HL-60 (cell line): ENCODE data around the gene TRUB2.

Experiments
- DNase-seq, 2 experiments: peaks; one replicate each; pipeline ENCODE4 v3.0.0-alpha.2; 2010 to 2020; ENCODE audit warnings: low read depth in 1 of 2, low spot score in 1 of 2
- H3K27ac ChIP-seq: fragments of 250-450 bp; sonication (Bioruptor Pico); replicated peaks from 2 replicates; pipeline ENCODE4 v1.5.1; 2020; ENCODE audit warnings: mild to moderate bottlenecking, moderate library complexity
- H3K27me3 ChIP-seq: fragments of 250-450 bp; sonication (Bioruptor Pico); 2 replicates; pipeline ENCODE4 v1.5.1; 2021; ENCODE audit warnings: mild to moderate bottlenecking, moderate library complexity; ENCODE audit not compliant: insufficient read depth, poor library complexity, severe bottlenecking
- H3K4me3 ChIP-seq: replicated peaks from 2 replicates; pipeline ENCODE4 v1.5.1; 2011; ENCODE audit warnings: mild to moderate bottlenecking, control low read depth, low read length; ENCODE audit not compliant: insufficient read depth
- CTCF ChIP-seq: IDR thresholded peaks from one replicate; pipeline ENCODE4 v1.5.1; 2011; ENCODE audit warnings: low read length, control low read depth, inconsistent platforms; ENCODE audit not compliant: insufficient read depth
- GABPA ChIP-seq: IDR thresholded peaks from 2 replicates; pipeline ENCODE4 v1.6.1; 2012; ENCODE audit warnings: low read depth
- POLR2AphosphoS5 ChIP-seq: IDR thresholded peaks from 2 replicates; pipeline ENCODE4 v1.6.1; 2012; ENCODE audit warnings: low read depth
- REST ChIP-seq: IDR thresholded peaks from 2 replicates; pipeline ENCODE4 v1.6.1; 2012; ENCODE audit warnings: low read depth; ENCODE audit not compliant: insufficient replicate concordance
- SPI1 ChIP-seq: IDR thresholded peaks from 2 replicates; pipeline ENCODE4 v1.6.1; 2012; ENCODE audit warnings: low read depth, mild to moderate bottlenecking, borderline replicate concordance

TRUB2 gene

GRCh38 chr9:128369024-128369706 is 46.9 kb upstream of the TRUB2 start:
- no peak overlapping the region for H3K27ac ChIP-seq
- TF ChIP-seq SPI1 (no peak), REST (no peak), CTCF (no peak), GABPA (no peak), POLR2AphosphoS5 (no peak)
- no peak overlapping the region for H3K4me3 ChIP-seq
- DNase-seq = no peak
- H3K27me3 ChIP-seq = no peaks in the 10 kb centered on the region

GRCh38 chr9:128365525-128365924 is 43.3 kb upstream of the TRUB2 start:
- H3K27me3 ChIP-seq = no peaks in the 10 kb centered on the region
- TF ChIP-seq GABPA = no peak
- no peak for TF ChIP-seq REST
- no peak for TF ChIP-seq CTCF
- TF ChIP-seq POLR2AphosphoS5 = no peak
- TF ChIP-seq SPI1 = no peak
- no peak for DNase-seq
- H3K4me3 ChIP-seq = no peak overlapping the region
- no peak overlapping the region for H3K27ac ChIP-seq

GRCh38 chr9:128362774-128363173 is 40.5 kb upstream of the TRUB2 start:
- no peak overlapping the region for H3K4me3 ChIP-seq
- no peaks in the 10 kb centered on the region for H3K27me3 ChIP-seq
- no peak overlapping the region for H3K27ac ChIP-seq
- TF ChIP-seq GABPA = no peak
- no peak for DNase-seq

GRCh38 chr9:128361986-128362646 is 39.9 kb upstream of the TRUB2 start:
- no peaks in the 10 kb centered on the region for H3K27me3 ChIP-seq
- TF ChIP-seq POLR2AphosphoS5 (no peak), CTCF (peak; percentile 79)
- H3K27ac ChIP-seq = no peak overlapping the region
- peak; percentile 54 to 77 for DNase-seq
- H3K4me3 ChIP-seq = peak overlapping the region; percentile 41
